ENCODE data around the gene MAFG. TPM values are rescaled to one million over a fixed set of nuclear protein-coding genes. Genes with fewer than 3 reads are reported as not detected.

The MAFG gene
- total and polyA plus RNA-seq, 9 of the 15 experiments (the other 6 are each of a cell fraction or from before 2014, with no cell fraction given) = 1.1 to 58.1 (median 24.9) TPM

- TF ChIP-seq ZNF518B (CRISPR knock-in tag; IDR thresholded peaks at IDR 0.05) (no peak), PHF20 (IDR thresholded peaks at IDR 0.05; ENCODE audit: partially characterized antibody) (no peak), ZFPM2 (CRISPR knock-in tag; IDR thresholded peaks at IDR 0.05) (no peak), ZNF398 (CRISPR knock-in tag; IDR thresholded peaks at IDR 0.05) (no peak), PRDM10 (IDR thresholded peaks at IDR 0.05; ENCODE audit: partially characterized antibody) (no peak), COPS2 (conservative IDR thresholded peaks at IDR 0.05) (no peak), NR4A1 (CRISPR knock-in tag; IDR thresholded peaks at IDR 0.05) (no peak), NR4A1 (tag; IDR thresholded peaks at IDR 0.05) (no peak)
Measured at GRCh38 chr17:81957691-81958432, 30.3 kb upstream of the MAFG start (continued).
